HG03571 (cell line): ENCODE measurements around the gene KHDC1L.
A peak's percentile ranks its signal among the peaks of the same experiment; 100 is the strongest.
"Not testable (repeated sequence)": the region's sequence is repeated elsewhere in the genome, so short reads cannot be mapped to it uniquely, and the experiment has no call there.

Source experiments
- ATAC-seq: cut with Tn5 transposase; IDR thresholded peaks from one replicate; pipeline ENCODE4 v1.9.1; 2021; ENCODE audit not compliant: unreplicated experiment

Gene KHDC1L, protein sequence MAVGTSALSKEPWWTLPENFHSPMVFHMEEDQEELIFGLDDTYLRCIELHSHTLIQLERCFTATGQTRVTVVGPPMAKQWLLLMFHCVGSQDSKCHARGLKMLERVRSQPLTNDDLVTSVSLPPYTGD

DNA sequence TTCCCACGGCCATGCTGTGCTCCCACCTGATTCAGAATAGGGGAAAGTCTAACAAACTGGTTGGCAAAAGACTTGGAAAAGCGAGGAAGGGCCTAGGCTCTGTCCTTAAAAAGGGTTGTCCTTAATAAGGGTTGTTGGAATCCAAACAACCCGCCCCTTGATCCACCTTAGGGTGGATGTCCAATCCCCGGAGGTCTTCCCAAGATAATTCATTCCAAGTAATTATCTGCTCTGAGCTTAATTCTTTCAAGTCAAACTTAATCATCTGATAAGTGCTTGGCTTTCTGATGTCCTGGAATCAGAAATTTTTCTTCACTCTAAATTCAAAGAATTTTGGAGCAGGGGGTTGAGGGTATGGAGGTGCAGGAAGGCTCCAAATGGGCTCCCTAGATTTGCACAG lies at the start of gene KHDC1L:
TSS of gene KHDC1L (minus strand) at position 101 of the 400 bp plus-strand sequence. CDS start at position 13, 88 bp downstream.
- no peak for ATAC-seq

DNA sequence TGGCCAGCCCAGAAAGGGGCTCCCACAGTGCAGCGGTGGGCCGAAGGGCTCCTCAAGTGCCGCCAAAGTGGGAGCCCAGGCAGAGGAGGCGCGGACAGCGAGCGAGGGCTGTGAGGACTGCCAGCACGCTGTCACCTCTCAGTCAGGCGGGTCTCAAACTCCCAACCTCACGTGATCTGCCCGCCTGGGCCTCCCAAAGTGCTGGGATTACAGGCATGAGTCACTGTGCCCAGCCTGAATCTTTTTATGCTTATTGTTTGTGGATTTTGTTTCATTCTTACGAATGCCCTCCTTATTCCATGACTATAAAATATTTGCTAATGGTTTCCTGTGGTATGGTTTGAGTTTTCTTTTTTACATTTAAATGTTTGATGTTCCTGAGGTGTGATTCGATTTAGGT lies 44.0 kb upstream of the KHDC1L start:
- not testable (repeated sequence) for ATAC-seq

DNA sequence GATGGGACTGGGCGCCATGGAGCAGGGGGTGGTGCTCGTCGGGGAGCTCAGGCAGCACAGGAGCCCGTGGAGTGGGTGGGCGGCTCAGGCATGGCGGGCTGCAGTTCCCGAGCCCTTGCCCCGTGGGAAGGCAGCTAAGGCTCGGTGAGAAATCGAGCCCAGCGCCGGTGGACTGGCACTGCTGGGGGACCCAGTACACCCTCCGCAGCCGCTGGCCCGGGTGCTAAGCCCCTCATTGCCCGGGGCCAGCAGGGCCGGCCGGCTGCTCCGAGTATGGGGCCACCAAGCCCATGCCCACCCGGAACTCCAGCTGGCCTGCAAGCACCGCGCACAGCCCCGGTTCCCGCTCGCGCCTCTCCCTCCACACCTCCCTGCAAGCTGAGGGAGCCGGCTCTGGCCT lies 43.6 kb upstream of the KHDC1L start:
- ATAC-seq: not testable (repeated sequence)

DNA sequence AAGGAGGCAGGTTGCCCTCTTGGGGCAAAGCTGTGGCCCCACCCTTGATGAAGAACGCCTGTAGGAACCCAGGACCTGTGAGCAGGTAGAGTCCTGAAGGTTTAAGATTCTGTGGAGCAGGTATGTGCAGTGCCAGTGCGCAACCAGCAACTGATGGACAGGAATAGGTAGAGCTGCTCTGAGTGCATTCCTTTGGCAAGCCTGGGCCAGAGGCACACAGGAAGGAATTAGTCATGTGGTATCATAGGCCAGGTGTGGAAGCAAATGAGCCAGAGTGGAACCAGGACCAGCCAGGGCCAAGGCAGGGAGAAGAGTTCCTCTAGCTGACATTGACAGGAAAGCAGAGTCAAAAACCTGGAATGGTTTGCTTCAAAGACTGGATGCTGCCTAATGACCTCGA lies 39.1 kb upstream of the KHDC1L start:
- no peak for ATAC-seq

DNA sequence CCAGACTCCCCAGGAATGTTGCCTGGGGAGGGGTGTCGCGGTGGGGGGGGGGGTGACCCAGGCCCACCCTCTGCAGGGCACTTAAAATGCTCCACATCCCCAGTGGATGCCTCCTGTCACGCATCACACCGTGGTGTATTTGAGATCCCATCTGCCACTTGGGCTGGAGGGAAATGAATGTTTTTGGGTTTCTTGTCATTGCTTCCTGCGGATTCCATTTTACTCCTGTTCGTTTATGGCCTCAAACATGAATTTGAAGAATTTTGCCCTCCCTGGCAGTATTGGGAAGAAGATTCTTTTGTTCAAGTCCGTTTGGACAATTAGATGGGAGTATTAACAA lies 38.2 kb upstream of the KHDC1L start:
- ATAC-seq: no peak

DNA sequence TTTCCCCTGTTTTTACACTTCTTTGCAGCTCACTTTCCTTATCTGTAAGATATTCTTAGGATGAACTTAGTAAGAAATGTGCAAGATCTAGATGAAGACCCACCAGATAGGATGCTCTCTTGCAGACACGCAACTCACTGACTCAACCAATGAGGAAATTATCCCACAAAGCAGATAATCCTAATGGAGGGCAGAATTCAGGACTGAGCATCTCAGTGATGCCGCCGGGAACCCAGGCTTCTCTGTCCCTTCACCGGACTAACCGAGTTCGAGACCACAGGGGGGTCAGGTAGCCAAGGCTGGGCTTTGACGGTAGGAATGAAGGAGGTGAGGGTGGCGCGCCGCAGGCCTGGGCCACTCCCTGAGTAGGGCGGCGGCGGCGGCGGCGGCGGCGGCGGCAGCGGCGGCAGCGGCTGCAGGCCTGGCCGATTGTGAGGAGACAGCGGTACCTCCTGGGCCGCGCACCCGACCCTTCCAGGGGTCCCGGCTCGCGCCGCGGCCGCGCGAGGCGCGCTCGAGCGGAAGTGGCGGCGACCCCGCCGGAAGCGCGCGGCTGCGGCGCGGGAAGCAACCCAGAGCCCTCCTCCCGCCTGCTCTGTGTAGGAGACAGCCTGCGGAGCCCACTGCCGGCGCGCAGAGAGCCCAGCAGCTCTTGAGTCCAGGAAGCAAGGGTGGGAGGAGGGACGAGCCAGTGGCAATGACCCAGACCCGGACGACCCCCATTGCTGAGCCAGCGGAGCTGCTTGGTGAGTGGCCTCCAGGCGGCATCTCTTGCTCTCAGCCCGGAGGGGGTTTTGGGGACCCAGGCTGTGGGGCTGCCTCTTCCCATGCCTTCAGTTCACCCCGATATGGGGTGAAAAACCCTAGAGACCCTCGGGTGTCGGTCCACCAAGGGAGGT lies 37.6 kb upstream of the KHDC1L start, which contains the start of gene KHDC1:
TSS of gene KHDC1 (minus strand) at position 526 of the 899 bp plus-strand sequence. CDS start 20,679 bp downstream, outside the sequence.
- ATAC-seq: peak; percentile 94

DNA sequence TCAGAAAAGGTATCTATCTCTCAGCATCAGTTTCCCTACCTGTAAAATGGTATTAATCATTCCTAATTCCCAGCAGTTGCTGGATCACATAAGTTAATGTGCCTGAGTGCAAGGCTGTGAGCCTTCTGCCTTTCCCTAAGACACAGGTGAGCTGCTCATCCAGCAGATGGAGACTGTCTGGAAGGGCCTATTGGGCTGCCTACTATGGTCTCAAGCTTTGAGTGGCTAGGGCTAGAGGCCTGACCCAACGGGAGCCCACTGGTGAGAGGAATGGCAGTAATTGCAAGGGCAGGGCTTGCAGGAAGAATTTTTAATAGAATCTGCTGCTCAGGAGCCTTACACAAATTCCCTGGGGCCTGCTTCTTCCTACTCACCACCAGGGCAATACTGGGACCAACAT lies 33.4 kb upstream of the KHDC1L start:
- ATAC-seq: no peak

DNA sequence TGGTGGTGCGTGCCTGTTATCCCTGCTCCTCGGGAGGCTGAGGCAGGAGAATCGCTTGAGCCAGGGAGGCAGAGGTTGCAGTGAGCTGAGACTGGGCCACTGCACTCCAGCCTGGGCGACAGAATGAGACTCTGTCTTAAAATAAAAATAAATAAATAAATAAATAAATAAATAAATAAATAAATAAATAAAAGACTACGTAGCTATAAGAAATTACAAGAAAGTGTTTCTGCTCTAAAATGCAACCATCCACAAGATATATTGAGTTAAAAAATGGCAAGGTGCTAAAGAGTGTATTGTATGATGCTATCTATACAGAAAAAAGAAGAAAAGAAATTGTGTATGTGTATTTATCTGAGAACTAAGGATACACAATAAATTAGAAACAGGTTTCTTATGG lies 29.0 kb upstream of the KHDC1L start:
- not testable (repeated sequence) for ATAC-seq

DNA sequence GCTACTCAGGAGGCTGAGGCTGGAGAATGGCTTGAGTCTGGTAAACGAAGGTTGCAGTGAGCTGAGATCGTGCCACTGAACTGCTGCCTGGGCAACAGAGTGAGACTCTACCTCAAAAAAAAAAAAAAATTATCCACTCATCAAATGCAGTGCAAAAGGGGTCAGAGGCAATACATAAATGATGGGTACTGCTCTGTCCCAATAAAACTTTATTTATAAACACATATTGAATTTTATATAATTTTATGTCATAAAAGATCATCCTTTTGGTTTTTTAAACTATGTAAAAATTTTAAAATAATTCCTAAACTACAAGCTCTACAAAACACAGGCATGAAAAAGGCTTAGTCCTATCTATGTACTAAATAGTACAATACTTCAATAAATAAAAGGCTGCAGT lies 27.4 kb upstream of the KHDC1L start:
- no peak for ATAC-seq

DNA sequence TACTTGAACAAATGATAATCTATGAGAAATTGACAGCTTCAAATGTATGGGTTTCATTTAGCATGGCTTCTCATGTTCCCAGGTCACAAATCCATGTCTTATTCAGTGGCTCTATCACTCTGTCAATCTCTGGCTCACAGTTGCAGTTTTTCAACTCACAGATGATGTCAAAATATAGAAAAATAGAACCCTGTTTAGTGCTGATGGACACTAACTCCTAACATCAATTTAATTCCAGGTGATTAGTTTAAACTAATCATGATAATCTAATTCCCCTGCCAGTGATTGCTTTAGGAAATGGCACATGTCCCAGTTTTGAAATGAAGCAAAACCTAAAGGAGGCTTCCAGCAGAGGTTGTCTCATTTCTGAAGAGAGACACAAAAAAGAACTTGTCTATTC lies 24.7 kb upstream of the KHDC1L start:
- ATAC-seq: no peak

DNA sequence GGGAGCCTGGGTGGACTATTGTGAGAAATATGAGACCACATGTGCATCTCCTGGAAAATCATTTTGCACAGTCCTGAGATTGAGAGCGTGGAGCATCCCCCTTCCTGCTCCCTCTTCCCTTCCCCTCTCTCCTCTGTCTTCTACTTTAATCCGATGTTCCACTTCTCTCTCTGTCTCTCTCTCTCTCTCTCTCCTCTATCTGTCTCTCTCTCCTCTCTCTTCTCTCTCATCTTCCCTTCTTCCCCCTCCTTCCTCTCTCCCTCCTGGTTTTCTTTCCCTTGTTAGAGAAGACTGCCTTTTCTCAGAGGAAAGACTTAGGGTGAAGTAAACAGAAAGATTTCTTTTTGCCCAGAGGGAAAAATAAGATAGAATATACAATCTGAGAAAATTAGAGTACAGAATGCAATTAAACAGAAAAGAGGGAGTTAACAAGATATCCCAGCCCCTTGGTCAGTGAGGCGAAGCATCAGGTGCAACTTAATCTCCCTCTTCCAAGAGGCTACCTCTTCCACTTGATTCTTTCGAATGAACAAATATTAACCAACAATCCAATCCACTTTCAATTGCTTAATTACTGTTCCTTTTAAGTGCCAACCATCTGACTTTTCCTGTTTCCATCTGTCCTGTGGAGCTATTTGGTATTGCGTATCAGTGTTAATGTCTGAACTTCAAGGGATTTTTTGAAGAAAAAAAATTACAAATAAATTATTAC lies 23.1 kb upstream of the KHDC1L start:
- no peak for ATAC-seq

DNA sequence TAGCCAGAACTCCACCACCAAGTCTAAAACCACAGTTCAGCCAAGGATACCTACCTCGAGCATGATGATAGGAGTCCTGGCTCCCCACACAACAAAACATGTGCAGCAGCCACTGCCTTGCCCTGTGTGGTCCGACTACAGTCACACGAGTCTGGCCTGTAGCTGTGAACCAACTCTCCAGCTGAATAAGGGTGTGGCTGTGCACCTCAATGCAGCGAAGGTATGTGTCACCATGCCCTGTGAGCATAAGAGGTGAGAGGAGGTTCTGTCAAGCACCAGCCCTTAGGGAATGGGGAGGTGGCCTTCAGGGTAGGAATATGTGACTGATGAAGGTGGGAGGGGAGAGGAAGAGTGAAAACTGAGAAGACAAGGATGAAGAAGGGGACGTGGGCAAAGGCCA lies 16.7 kb upstream of the KHDC1L start:
- no peak for ATAC-seq

DNA sequence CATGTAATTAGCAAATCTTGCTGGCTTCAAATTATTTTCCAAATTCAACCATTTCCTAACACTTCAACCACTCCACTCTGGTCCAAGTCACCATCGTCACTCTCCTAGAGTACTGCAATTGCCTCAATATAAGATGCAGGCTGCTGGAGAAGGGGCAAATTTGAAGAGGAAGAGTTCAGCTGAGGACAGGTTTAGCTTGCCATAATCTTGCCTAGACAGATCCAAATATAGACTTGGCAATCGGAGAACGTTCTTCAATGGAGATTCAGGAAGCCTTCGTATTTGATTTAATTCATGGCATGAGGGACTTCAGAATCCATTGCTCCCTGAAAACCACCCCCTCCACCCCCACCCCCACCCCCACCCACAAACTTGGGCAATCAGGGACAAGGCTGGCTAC lies 15.4 kb upstream of the KHDC1L start:
- no peak for ATAC-seq

DNA sequence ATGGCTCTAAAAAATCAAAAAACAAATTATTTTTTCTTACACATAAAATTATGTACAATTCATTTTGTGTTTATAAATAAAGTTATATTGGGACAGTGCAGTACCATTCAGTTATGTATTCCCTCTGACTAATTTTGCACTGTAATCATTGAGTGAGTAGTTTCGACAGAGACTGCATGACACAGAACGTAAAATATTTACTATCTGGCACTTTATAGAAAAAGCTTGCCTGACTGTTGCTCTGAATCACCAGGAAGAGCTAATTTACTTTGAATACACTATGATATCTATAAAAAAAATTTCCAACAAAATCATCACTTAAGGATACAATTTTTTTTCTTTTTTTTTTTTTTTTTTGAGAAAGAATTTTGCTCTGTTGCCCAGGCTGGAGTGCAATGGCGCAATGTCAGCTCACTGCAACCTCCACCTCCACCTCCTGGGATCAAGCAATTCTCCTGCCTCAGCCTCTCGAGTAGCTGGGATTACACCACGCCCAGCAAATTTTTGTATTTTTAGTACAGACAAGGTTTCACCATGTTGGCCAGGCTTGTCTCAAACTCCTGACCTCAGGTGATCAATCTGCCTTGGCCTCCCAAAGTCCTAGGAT lies 11.0 kb upstream of the KHDC1L start:
- no peak for ATAC-seq

DNA sequence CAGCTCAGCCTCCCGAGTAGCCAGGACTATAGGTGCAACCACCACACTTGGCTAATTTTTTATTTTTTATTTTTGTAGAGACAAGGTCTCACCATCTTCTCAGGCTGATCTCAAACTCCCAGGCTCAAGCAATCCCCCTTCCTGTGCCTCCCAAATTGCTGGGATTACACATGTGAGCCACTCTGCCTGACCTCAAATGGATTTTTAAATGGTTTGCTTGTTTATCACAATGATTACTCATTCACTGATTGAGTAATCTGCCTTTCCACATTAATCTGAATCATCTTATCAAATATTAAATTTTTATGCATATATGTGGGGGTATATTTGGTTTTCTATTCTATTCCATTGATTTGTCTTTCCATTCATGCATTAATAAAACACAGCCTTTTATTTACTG lies 9.4 kb upstream of the KHDC1L start:
- no peak for ATAC-seq

DNA sequence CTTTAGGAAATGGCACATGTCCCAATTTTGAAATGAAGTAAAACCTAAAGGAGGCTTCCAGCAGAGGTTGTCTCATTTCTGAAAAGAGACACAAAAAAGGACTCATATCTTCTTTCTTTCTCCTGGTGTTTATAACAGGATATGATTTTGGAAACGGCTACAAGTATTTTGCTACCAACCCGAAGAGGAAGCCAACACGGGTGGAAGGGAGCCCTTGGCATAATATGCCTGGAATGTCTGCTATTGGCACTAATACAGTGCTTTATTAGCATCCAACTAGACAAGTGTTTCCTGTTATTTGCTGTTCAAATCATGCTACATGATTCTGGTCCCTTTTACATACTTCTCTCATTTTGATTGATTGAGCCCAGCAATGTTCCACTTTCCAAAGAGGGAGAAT lies 8.7 kb upstream of the KHDC1L start:
- ATAC-seq: not testable (repeated sequence)

DNA sequence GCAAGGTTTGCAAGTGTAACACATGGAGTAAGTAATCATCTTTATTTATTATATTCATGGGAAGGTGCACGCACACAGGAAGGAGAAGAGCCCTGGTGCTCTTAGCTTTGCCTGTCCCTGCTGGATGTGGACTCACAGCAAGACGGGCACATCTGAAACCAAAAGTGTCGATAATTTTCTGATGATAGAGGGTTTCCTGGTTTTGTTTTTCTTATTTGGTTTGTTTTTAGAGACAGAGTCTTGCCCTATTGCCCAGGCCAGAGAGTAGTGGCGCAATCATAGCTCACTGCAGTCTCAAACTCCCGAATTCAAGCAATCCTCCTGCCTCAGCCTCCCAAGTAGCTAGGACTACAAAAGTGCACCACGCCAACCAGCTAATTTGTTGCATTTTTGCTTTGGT lies 7.8 kb upstream of the KHDC1L start:
- no peak for ATAC-seq

DNA sequence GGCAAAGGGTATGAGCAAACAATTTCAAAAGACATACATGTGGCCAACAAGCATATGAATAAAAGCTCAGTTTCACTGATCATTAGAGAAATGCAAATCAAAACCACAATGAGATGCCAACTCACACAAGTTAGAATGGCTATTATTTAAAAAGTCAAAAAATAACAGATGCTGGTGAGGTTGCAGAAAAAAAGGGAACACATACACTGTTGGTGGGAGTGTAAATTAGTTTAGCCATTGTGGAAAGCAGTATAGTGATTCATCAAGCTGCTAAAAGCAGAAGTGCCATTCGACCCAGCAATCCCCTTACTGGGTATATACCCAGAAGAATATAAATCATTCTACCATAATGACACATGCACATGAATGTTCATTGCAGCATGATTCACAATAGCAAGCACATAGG lies 6.7 kb upstream of the KHDC1L start:
- no peak for ATAC-seq

DNA sequence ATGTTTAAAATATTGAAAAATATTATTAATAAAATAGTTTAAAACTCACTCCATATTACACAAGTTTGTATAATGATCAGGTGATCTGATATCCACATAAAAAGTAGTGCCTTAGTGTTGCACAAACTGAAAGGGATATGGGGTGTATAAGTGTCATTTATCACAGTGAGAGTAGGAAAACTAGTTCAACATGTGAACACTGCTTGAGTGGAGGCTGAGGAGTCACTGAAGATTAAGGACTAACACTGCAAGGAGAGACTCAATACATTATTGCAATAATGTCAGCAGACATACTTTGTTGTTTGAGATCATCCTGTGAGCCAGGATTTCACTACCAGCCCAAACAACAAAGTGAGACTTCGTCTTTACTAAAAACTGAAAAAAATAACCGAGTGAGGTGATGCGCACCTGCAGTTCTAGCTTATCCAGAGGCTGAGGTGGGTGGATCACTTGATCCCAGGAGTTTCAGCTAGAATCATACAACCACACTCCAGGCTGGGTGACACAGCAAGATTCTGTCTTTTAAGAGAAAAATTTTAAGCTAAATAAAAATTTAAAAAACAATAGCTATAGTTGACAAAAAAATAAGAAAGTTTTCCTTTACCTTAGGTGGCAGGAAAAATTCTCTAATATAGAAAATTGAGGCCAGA lies 2.4 kb upstream of the KHDC1L start:
- no peak for ATAC-seq

DNA sequence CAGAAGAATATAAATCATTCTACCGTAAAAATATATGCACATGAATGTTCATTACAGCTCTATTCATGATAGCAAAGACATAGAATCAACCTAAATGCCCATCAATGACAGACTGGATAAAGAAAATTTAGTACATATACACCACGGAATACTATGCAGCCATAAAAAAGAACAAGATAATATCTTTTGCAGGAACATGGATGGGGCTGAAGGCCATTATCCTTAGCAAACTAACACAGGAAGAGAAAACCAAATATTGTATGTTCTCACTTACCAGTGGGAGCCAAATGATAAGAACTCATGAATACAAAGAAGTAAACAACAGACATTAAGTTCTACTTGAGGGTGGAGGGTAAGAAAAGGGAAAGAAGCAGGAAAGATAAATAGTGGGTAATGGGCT lies 8.4 kb downstream of the KHDC1L start:
- ATAC-seq: no peak

DNA sequence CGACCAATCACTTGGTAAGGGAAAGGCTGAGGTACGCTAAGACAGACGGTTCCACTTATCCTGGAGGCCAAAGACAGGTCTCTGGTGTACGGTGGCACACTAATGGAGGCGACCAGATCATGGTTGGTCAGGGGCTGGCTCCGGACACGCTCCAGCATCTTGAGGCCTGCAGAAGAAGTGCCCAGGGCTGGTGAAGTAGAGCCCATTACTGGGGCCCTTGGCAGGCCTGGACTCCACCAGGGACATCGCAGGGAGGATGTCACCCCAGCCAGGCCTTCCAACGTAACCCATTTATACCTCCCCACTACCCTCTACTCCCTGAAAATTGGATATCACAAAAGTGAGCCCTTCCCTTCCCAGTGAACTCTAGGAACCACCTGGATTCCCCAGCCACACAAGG lies 16.2 kb downstream of the KHDC1L start:
- ATAC-seq: no peak
